Renal cortical epithelial cell (primary cell): ENCODE results near the gene WNT3A. TPM values are rescaled to one million over a fixed set of nuclear protein-coding genes. Genes with fewer than 3 reads are reported as not detected.

Experiments
- DNase-seq: peaks from one replicate; pipeline ENCODE4 v3.0.0-alpha.2; 2011; ENCODE audit warnings: low read depth
- total RNA-seq: library from RNA; depleted of rRNA; stranded (reverse); fragments of >200 nt; gene quantifications from 2 replicates; pipeline ENCODE4 v1.2.3, GENCODE V29; 2014

Gene WNT3A
- total RNA-seq, 1 donor from 2014 or later: not detected

DNA sequence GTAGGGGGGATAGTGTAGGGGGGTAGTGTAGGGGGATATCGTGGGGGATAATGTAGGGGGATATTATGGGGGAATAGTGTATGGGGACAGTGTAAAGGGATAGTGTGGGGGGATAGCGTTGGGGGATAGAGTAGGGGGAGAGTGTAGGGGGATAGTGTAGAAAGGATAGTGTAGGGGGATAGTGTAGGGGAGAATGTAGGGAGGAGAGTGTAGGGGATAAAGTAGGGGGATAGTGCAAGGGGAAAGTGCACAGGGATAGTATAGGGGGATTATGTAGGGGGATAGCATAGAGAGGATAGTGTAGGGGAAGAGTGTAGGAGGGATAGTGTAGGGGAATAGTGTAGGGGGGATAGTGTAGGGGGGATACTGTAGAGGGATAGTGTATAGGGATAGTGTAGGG, 63.4 kb downstream of the WNT3A start:
- DNase-seq: no peak

DNA sequence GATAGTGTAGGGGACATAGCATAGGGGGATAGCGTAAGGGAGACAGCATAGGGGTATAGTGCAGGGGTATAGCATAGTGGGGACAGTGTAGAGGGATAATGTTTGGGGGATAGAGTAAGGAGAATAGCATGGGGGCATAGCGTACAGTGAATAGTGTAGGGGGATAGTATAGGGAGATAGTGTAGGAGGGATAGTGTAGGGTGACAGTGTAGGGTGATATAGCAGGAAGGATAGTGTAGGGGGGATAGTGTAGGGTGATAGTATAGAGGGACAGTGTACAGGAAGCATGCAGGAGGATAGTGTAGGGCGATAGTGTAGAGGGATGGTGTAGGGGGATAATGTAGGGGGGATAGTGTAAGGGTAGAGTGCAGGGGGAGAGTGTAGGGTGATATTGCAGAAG, 64.1 kb downstream of the WNT3A start:
- no peak for DNase-seq

DNA sequence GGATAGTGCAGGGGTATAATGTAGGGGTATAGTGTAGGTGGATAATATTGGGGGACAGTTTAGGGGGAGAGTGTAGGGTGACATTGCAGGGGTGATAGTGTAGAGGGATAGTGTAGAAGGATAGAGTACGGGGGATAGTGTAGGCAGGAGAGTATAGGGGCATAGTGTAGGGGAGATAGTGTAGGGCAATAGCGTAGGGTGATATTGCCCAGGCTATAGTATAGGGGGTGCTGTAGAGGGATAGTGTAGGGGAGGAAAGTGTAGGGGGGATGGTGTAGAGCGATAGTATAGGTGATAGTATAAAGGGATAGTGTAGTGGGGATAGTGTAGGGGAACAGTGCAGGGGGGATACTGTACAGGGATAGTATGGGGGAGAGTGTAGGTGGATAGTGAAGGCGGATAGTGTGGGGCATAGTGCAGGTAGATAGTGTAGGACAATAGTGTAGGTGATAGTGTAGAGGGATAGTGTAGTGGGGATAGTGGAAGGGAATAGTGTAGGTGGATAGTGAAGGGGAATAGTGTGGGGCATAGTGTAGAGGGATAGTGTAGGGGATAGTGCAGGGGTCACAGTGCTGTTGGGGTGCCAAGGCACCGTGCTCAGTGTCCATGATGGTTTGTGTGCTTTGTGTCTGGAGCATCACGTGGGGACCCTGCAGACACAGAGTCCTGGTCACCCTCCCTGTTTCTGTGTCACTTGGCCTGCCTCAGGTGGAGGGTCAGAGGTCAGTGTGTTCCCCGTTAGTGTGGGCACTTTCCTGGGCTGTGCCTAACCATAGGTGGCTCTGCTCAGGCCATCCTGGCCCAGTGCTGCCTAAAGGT, 65.2 kb downstream of the WNT3A start:
- no peak for DNase-seq

DNA sequence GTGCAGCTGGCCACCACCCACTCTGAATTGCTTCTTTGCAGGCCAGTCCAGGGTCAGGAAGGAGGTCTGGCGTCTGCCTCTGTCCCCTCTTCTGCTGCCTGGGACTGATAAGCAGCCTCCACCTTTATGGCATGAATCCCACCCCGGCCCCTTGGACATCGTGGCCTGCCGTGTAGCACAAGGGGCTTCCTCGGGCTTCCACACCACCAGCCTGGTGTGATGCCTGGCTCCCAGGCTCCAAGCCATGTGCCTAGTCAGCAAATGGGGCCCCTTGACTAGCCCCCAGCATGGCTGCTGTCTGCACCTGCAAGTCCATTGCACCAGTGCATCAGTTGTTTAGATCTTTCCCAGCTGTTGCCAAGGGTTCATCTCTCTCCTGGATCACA, 65.9 kb downstream of the WNT3A start:
- DNase-seq: no peak

DNA sequence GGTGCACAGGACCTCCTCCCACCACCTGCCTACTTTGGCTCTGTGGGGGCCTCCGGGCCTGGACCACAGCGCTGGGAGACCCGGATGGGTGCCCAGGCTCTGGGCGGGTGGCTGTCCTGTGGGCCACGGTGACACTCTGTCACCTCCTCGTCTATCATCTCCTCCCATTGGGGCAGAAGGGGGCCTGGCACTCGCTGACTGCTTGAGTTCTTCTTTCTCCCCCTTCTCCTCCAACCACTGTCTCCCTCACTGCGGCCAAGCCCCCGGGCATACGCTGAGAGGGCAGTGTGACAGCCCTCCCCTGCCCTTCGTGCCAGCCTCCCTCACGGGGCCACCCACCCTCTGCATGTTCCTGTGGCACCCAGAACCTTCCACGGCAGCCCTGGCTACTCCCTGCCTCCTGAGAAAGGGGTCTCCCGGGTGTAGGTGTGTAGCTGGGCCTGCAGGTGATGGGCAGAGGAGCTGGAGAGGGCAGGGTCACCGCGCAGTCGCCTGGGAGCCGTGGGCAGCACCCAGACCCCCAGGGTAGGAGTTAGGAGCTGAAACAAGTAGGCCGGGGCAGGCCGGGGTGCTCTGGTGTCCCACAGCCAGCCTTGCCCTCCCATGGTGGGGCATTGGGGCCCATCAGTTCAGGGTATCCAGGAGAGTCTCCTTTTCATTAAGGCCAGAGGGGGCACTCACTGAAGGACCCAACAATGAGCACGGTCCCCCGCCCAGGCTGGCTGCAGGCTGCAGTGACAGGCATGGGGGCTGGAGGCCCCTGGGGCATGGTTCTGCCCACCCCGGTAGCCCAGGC, 66.5 kb downstream of the WNT3A start:
- no peak for DNase-seq

DNA sequence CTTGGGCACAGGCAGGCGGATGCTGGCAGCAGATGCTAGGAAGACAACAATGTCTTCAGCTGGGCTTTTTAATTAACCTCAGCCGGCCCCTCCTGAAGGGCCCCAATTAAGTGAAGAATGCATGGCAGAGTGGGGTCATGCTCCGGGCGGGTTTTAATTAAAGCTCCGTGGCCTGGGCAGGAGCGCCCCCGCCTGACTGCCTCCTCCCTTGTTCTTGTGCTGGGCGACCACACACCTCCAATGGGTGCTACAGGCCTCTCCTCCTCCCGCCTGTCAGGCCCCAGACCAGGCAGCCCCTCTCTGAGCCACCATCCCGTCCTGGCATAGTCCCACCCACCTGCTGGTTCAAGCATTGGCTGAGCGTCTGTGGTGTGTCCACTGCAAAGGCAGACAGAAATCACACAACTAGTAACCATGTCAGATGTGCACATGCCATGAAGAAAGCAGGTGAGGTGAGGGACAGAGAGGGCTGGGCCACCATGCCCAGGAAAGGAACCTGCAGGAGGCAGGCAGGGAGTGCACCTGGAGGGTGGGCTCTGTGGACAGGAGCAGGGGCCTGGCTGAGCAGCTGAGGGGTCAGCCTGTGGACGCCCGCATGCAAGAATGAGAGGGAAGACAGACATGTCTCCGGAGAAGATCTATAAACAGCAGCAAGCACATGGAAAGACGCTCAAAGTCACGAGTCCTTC, 67.2 kb downstream of the WNT3A start:
- no peak for DNase-seq

DNA sequence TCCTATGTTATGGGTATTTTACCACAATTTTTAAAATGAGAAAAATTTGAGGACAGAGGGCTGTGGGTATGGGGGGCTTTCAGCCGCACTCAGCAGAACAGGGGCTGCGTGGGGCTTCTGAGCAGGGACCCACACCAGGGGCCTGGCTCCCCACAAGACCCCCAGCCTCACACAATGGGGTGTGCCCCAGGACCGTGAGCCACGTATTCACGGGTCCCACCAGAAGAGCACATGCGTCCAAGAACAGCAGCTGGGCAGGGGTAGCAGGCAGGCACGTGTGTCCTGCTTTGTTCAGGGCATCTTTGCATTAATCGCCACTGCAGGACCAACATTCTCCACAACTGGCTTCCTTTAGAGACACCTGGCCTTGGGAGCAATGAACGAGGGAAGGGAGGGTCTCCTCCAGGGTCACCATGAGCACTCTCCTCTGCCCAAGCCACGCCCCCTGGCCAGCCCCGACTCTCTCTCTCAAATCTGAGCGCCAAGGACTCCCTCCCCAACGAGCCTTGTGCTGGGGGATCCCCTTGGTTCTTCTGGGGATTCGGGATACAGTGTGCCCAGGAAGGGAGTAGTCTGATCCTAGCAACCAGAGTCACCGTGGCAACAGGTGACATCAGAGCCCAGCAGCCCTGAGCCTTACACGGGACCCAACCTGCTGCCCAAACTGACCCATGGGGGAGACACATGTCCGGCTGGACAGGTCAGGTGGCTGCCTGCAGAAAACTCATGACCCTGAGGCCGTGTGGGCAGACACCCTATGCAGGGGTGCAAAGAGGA, 68.3 kb downstream of the WNT3A start:
- DNase-seq: no peak

DNA sequence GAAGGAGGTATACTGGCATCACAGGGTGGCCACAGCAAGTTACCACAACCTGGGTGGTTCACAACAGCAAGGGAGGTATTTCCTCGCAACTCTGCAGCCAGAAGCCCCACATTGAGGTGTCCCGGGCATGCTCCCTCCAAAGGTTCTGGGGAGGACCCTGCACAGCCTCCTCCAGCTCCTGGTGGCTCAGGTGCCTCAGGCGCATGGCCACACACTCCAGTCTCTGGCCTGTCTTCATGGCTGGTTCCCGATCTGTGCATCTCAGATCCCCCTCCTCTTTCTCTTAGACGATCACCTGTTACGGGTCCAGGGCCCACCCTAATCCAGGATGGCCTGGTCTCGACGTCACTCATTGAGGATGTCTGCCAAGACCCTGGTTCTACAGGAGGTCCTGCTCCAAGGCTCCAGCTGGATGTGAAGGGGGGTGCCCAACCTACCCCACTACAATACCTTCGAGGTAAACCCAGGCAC, 69.0 kb downstream of the WNT3A start:
- DNase-seq: no peak

DNA sequence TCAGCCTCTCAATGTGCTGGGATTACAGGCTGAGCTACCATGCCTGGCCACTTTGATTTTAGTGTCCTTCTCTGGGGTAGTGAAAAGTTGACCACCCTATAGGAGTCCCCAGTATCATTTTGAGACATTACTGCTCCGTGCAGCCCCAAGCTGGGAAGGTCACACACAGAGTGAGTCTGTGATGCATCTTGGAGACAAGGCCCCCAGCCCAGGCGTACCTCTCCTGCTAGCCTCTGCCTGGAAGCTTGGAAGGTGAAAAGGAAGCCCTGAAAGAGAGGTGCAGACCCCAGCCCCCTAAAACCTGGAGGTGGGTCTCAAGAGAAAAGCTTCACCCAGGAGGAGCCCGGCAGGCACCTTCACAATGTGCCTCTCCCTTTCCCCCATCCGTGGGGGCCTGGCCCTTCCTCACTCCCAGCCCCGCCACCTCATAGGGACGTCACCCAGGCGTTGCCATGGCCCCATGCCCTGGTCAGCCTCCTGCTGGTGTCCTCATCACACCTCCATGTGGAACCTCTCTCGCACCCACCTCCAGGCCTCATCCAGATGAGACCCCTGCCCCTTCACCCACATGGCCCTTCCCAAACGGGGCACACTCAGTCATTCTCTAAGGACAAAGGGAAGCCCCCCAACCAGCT, 70.1 kb downstream of the WNT3A start:
- no peak for DNase-seq

DNA sequence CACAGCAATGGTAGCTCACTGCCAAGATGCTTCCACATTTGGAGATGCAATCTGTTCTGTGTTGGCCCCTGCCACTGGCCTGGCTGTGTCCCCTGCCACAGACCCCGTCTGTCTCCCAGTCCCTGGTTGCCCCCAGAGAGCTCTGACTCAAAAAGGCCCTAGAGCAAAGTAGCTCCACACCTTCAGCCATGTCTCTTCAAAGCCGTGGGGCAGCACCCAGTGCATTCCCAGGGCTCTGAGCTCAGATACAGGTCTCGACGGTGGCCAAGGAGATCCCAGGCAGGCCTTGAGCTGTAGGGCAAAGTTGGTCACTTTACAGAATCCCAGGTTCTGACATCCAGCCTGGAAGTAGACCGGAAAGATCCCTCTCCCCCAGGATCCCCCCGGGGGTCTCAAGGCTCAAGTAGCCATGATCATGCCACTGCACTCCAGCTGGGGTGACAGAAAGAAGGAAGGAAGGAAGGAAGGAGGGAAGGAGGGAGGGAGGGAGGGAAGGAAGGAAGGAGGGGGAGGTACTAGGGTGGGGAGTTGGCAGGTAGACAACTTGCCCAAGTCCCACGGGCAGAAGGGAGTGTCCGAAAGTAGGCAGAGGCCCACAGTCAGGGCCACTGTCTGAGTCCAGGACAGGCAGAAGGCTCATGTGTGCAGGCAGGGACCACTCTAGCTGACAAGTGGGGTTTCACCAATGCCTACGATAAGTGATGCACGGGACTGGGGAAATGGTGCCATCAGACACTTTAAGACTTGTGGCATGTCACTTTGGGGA, 71.0 kb downstream of the WNT3A start:
- no peak for DNase-seq

DNA sequence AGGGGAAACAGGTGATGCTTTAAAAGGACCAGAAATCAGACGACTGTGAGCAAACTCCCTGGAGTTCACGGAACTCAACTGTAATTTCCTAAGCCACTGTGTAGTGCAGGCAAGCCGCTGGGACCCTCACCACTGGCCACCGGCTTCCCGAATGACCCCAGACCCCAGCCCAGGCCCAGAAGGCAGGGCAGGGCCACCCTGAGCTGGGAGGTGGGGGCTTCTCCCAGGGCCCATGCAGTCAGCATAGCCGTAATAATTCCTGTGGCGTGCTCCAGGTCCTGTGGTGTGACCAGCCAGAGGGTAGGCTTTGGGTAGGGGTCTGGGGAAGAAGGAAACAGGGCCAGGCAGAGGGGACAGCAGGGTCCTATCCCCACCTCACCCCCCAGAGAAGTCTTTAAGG, 72.2 kb downstream of the WNT3A start:
- no peak for DNase-seq

DNA sequence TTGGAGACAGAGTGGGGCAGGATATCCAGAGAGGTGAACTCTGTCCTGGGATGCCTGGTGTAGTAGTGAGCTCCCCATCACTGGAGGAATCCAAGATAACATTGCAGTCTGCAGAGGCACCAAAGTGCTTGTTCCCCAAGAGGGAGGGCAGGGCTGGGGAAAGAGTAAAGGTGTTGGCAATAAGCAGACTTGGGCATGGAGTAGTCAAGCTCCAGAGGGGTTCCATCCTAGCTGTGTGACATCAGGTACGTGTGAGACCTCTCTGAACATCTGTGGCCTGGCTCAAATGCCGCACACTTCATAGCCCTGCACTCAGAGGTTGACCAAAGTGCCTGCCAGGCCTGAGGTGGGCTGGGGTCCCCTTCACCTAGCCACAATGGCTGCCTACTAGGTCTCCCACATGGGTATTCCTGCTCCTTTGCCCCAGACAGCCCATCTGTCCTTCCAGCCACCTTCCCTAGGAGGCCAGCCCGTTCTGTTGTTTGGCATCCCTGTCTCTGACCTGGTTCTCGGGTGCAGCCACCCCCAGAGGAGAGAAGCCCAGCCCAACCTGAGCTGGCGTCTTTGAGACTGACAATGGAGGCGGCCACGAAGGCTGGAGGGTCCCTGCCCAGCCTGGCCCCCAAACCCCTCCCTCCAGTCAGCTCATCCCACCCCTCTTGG, 72.9 kb downstream of the WNT3A start:
- DNase-seq: no peak

DNA sequence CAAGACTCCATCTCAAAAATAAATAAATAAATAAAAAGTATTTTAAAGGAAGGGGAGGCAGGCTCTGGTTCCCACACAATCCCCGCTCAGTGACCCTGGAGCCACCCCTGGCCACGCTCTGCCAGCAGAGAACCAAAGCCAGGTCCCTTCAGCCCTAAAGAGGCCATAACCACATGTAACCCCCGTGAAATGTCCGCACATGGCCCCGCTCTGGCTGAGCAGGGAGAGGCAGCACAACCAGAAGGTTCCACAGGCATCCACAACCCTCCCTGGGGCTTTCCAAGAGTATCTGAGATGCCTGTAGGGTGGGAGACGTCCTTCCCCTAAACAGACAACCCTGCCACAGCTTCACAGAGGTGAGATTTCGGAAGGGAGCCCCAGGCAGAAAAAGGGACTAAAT, 74.3 kb downstream of the WNT3A start:
- DNase-seq: no peak

DNA sequence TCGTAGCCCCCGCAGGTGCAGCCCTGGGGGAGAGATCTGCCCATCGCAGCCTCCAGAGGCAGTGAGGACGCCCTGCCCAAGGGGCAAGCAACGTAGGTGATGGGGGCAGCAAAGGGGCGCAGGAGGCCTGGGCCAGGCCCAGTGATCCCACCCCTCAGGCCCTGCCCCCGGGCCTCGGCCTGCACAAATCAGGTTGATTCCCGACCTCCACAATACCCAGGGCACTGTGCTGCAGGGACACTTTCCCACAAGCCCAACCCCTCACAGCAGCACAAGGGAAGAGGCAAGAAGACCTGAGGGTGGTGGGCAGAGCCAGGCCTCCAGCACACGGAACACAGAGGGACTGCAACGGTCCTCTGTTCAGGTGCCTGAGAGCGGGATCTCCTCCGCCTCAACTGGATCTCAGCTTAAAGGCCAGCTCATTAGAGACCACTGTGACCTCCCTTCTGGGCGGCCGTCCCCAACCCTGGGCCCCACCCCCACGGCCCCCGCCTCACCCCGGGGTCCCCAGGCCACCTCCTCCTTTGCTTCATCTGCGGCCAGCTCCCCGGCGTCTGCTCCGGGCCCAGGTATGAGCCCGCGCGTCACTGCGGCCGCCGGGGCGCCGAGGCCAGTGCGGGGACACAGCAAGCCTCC, 74.9 kb downstream of the WNT3A start:
- DNase-seq: no peak

DNA sequence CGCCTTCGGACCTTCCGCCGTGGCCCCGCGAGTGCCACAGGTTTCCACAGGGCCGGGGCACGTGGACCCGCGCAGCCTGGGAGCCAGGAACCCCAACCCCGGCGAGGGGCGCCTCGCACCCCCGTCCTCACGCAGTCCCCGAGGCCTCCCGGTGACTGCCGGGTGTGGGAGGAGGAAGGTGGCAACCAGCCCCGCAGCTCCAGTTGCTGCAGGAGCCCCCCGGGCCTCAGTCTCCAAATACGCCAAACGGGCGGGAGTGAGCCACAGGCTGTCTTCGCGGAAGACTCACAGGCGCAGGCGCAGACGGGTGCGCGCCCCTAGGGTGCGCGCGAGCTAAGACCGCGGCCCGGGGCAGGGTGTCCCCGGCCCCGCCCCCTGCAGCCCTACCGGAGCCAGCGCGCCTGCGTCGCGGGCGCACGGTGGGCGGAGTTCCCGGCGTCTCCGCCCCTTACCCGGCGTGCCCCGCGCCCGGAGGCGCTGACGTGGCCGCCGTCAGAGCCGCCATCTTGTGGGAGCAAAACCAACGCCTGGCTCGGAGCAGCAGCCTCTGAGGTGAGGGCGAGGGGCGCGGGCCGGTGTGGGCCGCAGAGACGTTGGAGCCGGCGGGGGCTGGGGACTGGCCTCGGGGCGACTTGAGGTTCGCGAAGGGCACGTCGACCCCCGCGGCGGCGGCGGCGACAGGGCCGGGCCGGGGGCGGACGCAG, 75.6 kb downstream of the WNT3A start, which contains the start of gene ARF1:
ARF1 (plus strand) TSS at position 495 of the 704 bp plus-strand sequence. CDS start 14,407 bp downstream, outside the sequence.
- DNase-seq: peak; percentile 75

DNA sequence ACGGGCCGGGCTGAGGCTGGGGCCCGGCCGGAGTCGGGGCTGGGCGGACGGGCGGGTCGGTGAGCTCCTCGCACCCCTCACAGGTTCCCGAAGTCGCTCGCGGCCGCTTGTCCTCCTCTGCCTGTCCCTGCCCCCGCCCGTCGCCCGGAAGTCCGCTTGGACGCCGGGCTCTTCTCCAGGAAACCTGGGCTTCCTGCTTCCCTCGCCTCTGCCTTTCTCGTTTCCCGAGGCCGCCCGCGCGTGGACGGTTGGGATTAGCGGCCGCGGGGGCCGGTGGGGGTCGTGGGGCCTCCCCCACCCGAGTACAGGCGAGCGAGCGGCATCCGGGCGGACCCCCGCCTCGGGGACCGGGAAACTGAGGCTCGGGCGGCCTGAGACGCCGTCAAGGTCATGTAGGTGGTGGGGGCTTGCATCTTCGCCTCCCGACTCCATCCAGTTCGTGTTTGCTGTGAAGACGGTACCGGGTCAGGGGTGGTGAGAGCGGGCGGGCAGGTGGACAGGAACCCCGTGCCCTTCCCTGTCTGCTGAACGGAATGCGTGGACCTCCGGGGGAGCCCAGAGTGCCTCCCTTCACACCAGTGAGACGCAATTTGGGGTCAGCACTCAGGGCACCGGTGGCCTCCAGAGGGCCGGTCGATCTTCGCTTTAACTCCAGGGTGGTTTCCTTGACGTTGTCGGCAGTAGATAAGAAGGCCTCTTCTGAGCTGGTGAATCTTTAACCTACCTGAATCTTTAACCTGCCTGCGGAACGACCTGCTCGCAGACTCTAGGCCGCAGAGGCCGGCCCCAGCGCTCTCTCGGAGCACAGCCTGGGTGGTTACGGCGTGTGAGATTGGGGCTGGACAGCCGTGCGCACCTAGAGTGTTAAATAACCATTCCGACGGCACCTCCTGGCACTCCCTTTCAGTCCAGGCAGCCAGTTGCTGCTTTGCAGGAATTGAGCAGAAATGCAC, 76.4 kb downstream of the WNT3A start:
- peak; percentile 43 for DNase-seq

DNA sequence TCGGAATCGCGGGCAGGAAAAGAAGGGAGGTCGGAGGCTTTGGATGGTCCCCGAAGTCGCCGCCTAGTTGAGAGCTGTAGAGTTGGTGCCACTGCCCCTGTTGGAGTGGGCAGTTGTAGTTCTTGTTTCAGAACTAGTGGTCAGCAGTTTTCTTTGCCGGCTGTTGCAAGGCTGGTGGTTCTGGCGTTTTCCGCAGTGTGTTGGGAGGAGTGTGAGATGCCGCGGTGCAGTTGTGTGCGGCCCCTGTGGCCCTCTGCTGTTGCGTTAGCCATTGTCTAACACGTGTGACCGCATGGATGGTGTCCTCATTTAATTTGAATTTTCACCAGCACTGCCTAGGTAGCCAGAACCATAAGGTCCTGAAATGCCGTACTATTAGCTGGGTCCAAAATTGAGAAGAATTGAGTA, 77.1 kb downstream of the WNT3A start:
- DNase-seq: no peak
